ENCODE data around the gene NTNG1.
A peak's percentile ranks its signal among the peaks of the same experiment; 100 is the strongest.

NTNG1 gene

DNA sequence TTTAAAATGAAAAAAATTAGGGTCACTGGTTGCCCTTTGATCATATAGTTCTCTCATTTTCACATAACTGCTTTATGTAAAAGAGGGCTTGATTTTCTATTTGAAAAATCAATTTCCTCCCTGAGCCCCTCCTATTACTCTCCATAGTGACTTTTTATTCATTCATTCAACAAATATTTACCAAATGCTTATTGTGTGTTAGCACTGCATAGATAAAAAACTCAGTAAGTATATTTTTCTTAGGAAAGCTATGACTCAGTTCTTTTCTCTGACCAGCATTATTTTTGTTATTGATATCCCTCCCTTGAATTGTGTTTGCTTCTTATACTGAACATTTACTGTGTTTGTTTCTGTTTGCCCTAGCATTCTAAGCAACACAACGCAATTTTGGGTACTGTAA is 59.8 kb downstream of the NTNG1 start:
- TF ChIP-seq GATA2 (IDR thresholded peaks at IDR 0.05; ENCODE audit: low read depth, low read length) = no peak

GRCh38 chr1:107202007-107202406 is 61.2 kb downstream of the NTNG1 start:
- TF ChIP-seq GATA3 (IDR thresholded peaks at IDR 0.05; ENCODE audit: low read depth, low read length) (no peak), GATA2 (IDR thresholded peaks at IDR 0.05; ENCODE audit: low read depth, low read length) (no peak)

DNA sequence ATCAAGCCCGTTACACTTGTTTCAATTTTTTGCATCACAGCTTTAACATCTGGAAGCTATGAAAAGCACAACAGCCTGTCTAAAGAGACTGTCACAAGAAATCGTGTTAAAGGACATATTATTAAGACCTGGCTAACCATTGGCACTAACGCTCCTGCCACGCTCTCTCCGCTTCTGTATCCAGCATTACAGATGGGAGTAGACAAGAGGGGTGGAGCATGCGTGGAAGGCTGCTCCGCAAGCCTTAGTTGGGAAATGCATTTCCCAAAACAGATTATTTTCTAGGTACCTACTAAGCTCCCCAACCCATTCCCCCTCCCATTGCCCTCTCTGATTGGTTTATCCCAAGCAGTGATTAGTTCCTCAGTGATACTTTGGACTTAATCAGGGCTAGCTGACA is 72.4 kb downstream of the NTNG1 start:
- no peak for TF ChIP-seq GATA3 (IDR thresholded peaks at IDR 0.05; ENCODE audit: low read depth, low read length)

DNA sequence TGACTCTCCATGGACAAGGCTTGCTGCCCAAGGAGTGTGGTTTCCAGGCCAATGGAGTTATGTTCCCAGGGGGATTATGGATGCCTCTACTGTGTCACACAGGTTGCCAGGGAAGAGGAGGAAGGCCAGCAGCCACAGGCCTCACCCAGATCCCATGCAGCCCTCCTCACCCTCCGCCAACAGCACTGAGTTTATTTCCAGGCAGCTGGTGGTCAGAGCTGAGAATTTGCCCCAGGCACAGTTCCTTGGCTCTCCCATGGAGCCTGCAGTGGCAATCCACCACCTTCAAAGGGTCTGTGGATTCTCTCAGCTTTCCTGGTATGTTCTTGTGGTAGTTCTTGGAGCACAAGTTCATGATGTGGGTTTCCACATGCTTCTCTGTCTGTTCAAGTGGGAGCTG is 79.2 kb downstream of the NTNG1 start:
- TF ChIP-seq GATA2 (IDR thresholded peaks at IDR 0.05; ENCODE audit: low read depth, low read length) = no peak
- no peak for TF ChIP-seq GATA3 (IDR thresholded peaks at IDR 0.05; ENCODE audit: low read depth, low read length)

DNA sequence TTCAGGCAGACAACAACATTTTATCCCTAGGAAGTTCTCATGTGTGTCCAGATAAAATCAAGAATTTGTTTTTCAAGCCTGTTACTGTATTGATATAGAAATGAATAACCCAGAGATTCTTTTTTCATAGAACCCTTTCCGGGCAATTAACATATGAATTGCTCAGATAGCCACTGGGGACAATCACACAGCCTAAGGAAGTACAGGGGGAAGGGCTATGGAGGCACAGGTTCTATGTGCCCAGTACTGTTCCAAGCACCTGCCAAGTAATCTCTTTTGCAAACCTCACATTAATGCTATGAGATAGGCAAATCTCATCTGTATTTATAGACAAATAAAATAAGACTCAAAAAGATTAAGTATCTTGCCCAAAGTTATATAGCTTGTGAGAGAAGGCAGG is 84.9 kb downstream of the NTNG1 start:
- TF ChIP-seq GATA2 (IDR thresholded peaks at IDR 0.05; ENCODE audit: low read depth, low read length) (no peak), GATA3 (IDR thresholded peaks at IDR 0.05; ENCODE audit: low read depth, low read length) (no peak)

DNA sequence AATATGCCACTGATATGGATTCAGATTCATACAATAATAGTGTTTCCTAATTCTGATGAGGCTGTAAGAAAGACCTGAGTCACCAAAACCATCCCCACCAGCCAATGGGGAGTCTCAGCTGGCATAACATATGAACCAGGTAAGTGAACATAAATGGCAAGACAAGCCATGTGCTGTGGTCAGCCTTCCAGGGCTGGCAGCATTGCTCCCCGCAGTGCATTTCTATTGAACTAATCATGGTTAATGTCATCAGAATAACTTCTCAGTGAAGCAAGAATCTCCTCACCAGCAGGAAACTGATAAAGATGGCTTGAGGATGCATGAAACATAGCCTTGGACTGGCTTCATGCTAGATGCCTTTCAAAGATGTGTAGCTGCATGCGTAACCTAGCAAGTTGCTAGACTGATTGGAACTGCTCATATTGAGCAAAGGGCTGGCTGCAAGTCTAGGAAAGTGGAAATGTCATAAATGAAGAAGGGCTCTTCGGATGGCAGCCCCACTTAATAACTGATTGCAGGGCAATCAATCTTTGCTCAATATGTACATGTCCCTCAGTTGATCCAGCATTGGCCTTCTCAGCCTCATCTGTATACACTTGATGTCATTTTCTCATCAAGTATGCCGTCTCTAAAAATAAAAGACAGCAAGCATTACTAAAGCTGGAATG is 88.0 kb downstream of the NTNG1 start:
- TF ChIP-seq GATA2 (IDR thresholded peaks at IDR 0.05; ENCODE audit: low read depth, low read length) (no peak), GATA3 (IDR thresholded peaks at IDR 0.05; ENCODE audit: low read depth, low read length) (no peak)

- TF ChIP-seq GATA3 (IDR thresholded peaks at IDR 0.05; ENCODE audit: low read depth, low read length) (no peak), GATA2 (IDR thresholded peaks at IDR 0.05; ENCODE audit: low read depth, low read length) (no peak)
Observed at GRCh38 chr1:107229711-107230110, 88.9 kb downstream of the NTNG1 start.

GRCh38 chr1:107230121-107230520 is 89.3 kb downstream of the NTNG1 start:
- TF ChIP-seq GATA3 (IDR thresholded peaks at IDR 0.05; ENCODE audit: low read depth, low read length) (no peak), GATA2 (IDR thresholded peaks at IDR 0.05; ENCODE audit: low read depth, low read length) (no peak)

GRCh38 chr1:107231291-107231690 is 90.5 kb downstream of the NTNG1 start:
- TF ChIP-seq GATA3 (IDR thresholded peaks at IDR 0.05; ENCODE audit: low read depth, low read length) (no peak), GATA2 (IDR thresholded peaks at IDR 0.05; ENCODE audit: low read depth, low read length) (0 out of 2 replicates have a peak, but pooled peaks have one; percentile 20)

DNA sequence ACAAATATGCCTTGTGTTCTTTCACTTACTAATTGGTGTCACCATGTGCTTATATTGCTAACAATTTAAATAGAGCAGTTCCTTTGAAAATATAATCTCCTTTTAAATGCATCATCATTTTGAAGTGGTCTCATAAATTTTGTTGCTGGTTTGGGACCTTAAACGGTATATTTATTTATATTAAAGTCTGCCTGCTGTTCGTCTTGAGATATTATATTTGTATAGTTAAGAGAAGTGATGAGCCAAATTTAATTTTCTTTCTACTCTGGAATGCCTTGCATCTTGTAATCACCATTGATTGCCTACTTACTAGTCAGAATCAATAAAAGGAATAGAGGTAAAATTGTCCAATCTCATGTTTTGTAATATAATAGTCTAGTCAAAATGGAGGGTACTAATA is 91.6 kb downstream of the NTNG1 start:
- TF ChIP-seq GATA2 (IDR thresholded peaks at IDR 0.05; ENCODE audit: low read depth, low read length) (no peak), GATA3 (IDR thresholded peaks at IDR 0.05; ENCODE audit: low read depth, low read length) (no peak)

DNA sequence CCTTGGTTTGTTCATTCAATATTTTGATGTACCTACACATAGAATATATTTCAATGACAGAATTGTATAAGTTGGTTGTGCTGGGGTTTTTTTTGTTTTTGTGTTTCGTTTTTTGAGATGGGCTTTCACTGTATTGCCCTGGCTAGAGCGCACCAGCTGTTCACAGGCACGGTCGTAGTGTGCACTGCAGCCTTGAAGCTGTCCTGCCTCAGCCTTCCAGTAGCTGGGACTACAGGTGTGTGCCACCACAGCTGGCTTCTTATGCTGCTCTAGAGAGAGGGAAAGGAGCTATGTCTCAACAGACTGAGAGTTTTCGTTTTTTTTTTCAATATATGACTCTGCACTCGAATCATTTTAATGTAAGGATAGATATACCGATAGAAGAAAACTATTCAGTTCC is 102.6 kb downstream of the NTNG1 start:
- TF ChIP-seq GATA3 (IDR thresholded peaks at IDR 0.05; ENCODE audit: low read depth, low read length) (no peak), GATA2 (IDR thresholded peaks at IDR 0.05; ENCODE audit: low read depth, low read length) (no peak)

DNA sequence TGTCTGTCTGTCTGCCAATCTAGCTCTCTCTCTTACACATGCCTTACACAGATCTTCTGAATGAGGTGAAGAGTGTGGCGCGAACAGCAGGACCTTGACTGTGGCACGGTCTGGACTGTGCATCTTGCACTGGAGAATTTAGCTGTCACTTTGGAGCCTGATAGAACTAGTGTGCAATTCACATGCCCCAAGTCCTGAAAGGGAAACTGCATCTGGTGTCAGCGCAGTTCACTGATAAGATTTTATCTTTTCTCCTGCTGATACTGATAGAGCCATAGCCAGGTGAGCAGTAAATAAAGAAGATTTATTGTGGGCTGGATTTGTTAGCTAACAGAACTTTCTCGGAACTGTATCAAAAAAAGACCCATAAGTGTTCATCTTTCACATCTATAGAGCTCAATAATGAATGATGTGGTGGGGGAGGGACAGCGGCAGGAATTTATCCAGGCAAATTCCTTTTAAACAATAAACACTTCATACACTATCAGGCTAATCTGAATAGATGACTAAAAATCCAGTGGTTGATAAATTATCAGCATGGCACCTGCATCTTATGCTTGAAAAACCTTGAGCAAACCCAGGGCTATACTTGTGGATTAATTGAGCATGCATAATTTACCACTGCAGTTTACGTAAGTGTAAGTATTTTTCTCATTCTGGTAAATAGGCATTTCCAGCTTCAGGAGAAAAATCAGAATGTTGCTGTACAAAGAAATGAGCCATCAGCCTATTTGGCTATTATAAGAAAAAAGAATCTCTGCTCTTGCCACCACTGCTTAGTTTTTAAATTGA is 104.1 kb downstream of the NTNG1 start:
- TF ChIP-seq GATA2 (IDR thresholded peaks at IDR 0.05; ENCODE audit: low read depth, low read length) (peak; percentile 93), GATA3 (IDR thresholded peaks at IDR 0.05; ENCODE audit: low read depth, low read length) (peak; percentile 91)

GRCh38 chr1:107246775-107247345 is 106.0 kb downstream of the NTNG1 start:
- TF ChIP-seq GATA3 (IDR thresholded peaks at IDR 0.05; ENCODE audit: low read depth, low read length) (no peak), GATA2 (IDR thresholded peaks at IDR 0.05; ENCODE audit: low read depth, low read length) (no peak)

DNA sequence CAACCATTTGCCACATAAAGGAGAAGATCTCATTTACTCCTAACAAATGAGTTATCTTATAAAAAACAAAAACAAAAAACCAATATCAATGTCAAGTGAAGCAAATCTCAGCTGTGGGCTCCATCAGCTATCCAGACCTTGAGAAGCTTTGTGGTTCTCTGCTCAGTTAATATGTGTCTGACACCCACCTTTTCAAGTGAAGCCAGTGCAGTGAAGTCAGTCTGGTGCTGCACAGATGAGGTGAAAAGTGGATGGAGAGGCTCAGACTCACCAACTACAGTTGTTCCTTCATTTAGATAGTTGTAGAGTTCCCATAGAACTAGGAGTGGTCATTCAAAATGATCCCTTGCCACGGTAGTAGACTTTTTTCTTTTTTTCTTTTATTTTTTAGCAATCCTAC is 106.8 kb downstream of the NTNG1 start:
- TF ChIP-seq GATA2 (IDR thresholded peaks at IDR 0.05; ENCODE audit: low read depth, low read length) = no peak
- no peak for TF ChIP-seq GATA3 (IDR thresholded peaks at IDR 0.05; ENCODE audit: low read depth, low read length)

GRCh38 chr1:107250169-107250568 is 109.3 kb downstream of the NTNG1 start:
- TF ChIP-seq GATA2 (IDR thresholded peaks at IDR 0.05; ENCODE audit: low read depth, low read length) (no peak), GATA3 (IDR thresholded peaks at IDR 0.05; ENCODE audit: low read depth, low read length) (no peak)

Data from SH-SY5Y (cell line).